Measurements from ENCODE around the gene KMT5B.

- TF ChIP-seq CTCF (IDR thresholded peaks at IDR 0.05; ENCODE audit: insufficient read depth, low read depth, low read length), result no peak
- no peak for TF ChIP-seq EZH2 (IDR thresholded peaks at IDR 0.05; ENCODE audit: insufficient read depth, low read length)
Observed at GRCh38 chr11:68128682-68129327, 84.3 kb downstream of the KMT5B start.

Measured in astrocyte (in vitro differentiated cells and primary cell).